ENCODE data around the gene SATB1.

Gene SATB1

DNA sequence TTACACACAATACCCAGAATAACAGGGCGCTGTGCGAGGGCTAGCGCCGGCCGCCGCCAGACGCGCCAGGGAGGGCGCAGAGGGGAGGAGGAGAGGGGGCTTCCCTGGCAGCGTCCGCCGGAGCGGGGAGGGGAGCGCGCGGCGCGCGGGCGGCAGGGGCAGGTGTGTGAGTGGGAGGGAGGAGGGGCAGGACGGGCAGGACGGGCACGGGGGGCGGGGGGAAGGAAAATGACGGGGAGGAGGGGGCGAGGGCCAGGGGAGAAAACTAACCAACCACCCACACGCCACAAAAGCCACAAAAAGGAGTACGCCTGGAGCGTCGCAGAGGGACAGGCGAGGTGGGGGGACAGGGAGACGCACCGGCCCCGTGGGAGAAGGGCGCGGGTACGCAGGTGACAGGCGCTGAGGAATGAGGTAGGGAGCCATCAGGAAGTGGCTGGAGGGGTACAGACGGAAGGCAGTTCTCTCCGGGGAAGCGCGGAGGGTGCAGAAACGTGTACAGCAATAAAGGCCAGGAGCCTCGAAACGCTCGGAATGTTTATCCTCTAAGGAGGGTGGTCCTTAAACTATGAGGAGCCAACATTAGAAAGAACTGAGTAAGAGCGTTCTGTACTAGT is 610 bp upstream of the SATB1 start:
- no peaks in the 10 kb centered on the region for H3K9me3 ChIP-seq (ENCODE audit: low read length)
- peak overlapping the region; percentile 72 for H3K4me3 ChIP-seq (ENCODE audit: low read length)
- H3K27me3 ChIP-seq (ENCODE audit: insufficient read depth, low read length), result peaks cover 32% of the 10 kb centered on the region
- H2AFZ ChIP-seq (ENCODE audit: low read depth, low read length), result peak overlapping the region; percentile 95
- peaks cover 15% of the 10 kb centered on the region for H3K4me1 ChIP-seq (ENCODE audit: insufficient read depth, low read length)
- H3K36me3 ChIP-seq (ENCODE audit: insufficient read depth, low read length), result no peaks in the 10 kb centered on the region

- Histone ChIP-seq H3K4me3 (ENCODE audit: low read length) (peak overlapping the region; percentile 72), H2AFZ (ENCODE audit: low read depth, low read length) (peak overlapping the region; percentile 95), H3K9me3 (ENCODE audit: low read length) (no peaks in the 10 kb centered on the region), H3K36me3 (ENCODE audit: insufficient read depth, low read length) (no peaks in the 10 kb centered on the region), H3K4me1 (ENCODE audit: insufficient read depth, low read length) (peaks cover 15% of the 10 kb centered on the region), H3K27me3 (ENCODE audit: insufficient read depth, low read length) (peaks cover 18% of the 10 kb centered on the region)
These were observed 868 bp downstream of the SATB1 start for GRCh38 chr3:18424213-18424728.

GRCh38 chr3:18423401-18424212 is 1.5 kb downstream of the SATB1 start:
- peak overlapping the region; percentile 95 for H2AFZ ChIP-seq (ENCODE audit: low read depth, low read length)
- H3K27me3 ChIP-seq (ENCODE audit: insufficient read depth, low read length), result peaks cover 17% of the 10 kb centered on the region
- no peaks in the 10 kb centered on the region for H3K36me3 ChIP-seq (ENCODE audit: insufficient read depth, low read length)
- peak overlapping the region; percentile 72 for H3K4me3 ChIP-seq (ENCODE audit: low read length)
- no peaks in the 10 kb centered on the region for H3K9me3 ChIP-seq (ENCODE audit: low read length)
- H3K4me1 ChIP-seq (ENCODE audit: insufficient read depth, low read length), result peaks cover 15% of the 10 kb centered on the region

DNA sequence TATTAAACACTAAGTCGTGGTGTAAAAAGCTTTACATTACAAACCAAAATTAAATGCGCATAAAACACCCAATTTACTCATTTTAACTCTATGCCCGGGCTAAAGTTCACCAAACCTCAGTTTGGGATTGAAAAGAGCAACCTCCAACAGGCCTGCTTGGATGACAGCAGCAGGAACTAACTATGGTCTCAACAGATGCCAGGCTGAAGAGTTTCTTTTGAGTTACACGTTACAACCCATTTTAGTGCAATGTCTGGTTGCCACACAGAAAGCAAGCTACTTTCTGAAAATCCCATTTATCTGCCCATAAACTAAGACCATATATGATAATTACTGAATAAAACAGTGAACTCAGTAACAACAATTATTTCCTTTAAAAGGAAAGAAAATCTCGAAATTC is 2.2 kb downstream of the SATB1 start:
- peak overlapping the region; percentile 72 for H3K4me3 ChIP-seq (ENCODE audit: low read length)

DNA sequence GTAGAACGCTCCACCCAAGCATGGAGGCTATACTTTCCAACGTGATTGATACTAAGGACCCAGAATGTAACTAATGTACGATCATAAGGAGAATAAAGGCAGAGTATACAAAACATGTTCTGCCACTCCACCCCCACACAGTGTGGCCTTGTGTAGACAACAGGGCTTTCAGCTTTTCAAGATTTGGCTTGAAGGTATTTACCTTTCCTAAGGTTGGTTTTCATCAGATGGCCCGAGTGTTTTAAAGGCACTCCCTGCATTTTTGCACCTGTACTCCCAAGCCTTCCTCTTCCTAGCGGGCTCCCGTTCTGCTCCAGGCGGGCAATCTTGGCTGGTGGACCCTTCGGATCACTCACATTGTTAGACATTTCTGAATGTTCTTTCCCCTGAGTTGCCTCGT is 4.6 kb downstream of the SATB1 start:
- Histone ChIP-seq H3K4me3 (ENCODE audit: low read length) (no peak overlapping the region), H2AFZ (ENCODE audit: low read depth, low read length) (no peak overlapping the region), H3K36me3 (ENCODE audit: insufficient read depth, low read length) (peaks cover 3% of the 10 kb centered on the region), H3K9me3 (ENCODE audit: low read length) (no peaks in the 10 kb centered on the region), H3K4me1 (ENCODE audit: insufficient read depth, low read length) (peaks cover 9% of the 10 kb centered on the region), H3K27me3 (ENCODE audit: insufficient read depth, low read length) (no peaks in the 10 kb centered on the region)

More for the DNA sequence above, 2.2 kb downstream of the SATB1 start:
- Histone ChIP-seq H3K27me3 (ENCODE audit: insufficient read depth, low read length) (peaks cover 10% of the 10 kb centered on the region), H3K4me1 (ENCODE audit: insufficient read depth, low read length) (peaks cover 15% of the 10 kb centered on the region), H3K36me3 (ENCODE audit: insufficient read depth, low read length) (no peaks in the 10 kb centered on the region), H2AFZ (ENCODE audit: low read depth, low read length) (peak overlapping the region; percentile 95), H3K9me3 (ENCODE audit: low read length) (no peaks in the 10 kb centered on the region)

DNA sequence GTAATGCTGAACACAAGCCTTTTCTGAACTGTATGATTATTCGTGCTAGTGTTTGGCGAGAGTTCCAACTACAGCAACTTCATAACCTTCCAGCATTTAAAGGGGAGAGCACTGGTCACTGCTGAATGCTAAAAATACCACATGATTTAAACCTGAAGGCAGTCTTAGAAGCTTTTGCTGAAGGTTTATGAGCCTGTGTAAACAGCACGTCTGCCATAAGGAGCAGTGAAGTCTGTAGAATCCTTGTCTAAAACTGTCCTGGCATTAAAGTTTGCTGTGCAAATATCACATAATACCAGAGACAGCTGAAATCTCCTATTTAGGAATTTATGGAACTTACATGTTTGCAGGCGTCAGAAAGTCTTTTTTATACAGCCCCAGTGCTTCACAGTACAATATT is 5.9 kb downstream of the SATB1 start:
- peaks cover 15% of the 10 kb centered on the region for H3K4me1 ChIP-seq (ENCODE audit: insufficient read depth, low read length)
- H3K27me3 ChIP-seq (ENCODE audit: insufficient read depth, low read length), result no peaks in the 10 kb centered on the region
- H3K4me3 ChIP-seq (ENCODE audit: low read length), result no peak overlapping the region
- no peaks in the 10 kb centered on the region for H3K9me3 ChIP-seq (ENCODE audit: low read length)
- no peak overlapping the region for H2AFZ ChIP-seq (ENCODE audit: low read depth, low read length)
- peaks cover 3% of the 10 kb centered on the region for H3K36me3 ChIP-seq (ENCODE audit: insufficient read depth, low read length)

DNA sequence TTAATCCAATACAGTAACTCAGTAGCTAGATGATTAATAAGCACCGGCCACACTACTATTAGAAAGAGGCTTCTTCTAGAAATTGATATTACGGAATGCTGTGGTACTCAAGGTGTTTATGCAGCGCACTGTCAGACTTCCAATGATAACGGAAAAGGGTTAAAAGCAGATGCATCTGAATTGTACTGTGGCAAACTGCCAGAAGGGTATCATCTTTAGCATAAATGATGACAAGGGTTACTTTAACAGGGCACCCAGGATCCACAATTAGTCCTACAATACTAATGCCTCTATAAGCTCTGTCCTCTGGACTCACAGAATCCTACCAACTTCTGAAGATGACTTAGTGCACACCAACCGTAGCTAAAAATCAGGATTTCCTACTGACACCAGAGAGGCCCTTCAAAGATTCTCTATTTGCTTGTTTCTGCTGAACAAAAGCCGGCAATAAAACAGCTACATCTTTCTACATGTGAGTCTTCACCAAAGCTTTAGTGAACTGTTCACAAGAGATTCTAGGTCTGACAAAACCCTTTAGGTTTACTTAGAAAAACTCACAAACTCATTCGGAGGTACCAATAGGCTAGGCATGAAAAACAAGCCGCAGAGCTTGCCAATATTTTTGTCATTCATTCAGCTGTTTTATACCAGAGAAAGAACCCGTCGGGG is 7.1 kb downstream of the SATB1 start:
- H3K4me3 ChIP-seq (ENCODE audit: low read length), result no peak overlapping the region
- peaks cover 3% of the 10 kb centered on the region for H3K36me3 ChIP-seq (ENCODE audit: insufficient read depth, low read length)
- H2AFZ ChIP-seq (ENCODE audit: low read depth, low read length), result no peak overlapping the region
- H3K27me3 ChIP-seq (ENCODE audit: insufficient read depth, low read length), result no peaks in the 10 kb centered on the region
- peaks cover 13% of the 10 kb centered on the region for H3K4me1 ChIP-seq (ENCODE audit: insufficient read depth, low read length)
- no peaks in the 10 kb centered on the region for H3K9me3 ChIP-seq (ENCODE audit: low read length)

- Histone ChIP-seq H3K4me1 (ENCODE audit: insufficient read depth, low read length) (peaks cover 7% of the 10 kb centered on the region), H3K4me3 (ENCODE audit: low read length) (no peak overlapping the region), H2AFZ (ENCODE audit: low read depth, low read length) (no peak overlapping the region), H3K27me3 (ENCODE audit: insufficient read depth, low read length) (no peaks in the 10 kb centered on the region), H3K9me3 (ENCODE audit: low read length) (no peaks in the 10 kb centered on the region), H3K36me3 (ENCODE audit: insufficient read depth, low read length) (peaks cover 3% of the 10 kb centered on the region)
These were observed 8.8 kb downstream of the SATB1 start for GRCh38 chr3:18416332-18416731.

DNA sequence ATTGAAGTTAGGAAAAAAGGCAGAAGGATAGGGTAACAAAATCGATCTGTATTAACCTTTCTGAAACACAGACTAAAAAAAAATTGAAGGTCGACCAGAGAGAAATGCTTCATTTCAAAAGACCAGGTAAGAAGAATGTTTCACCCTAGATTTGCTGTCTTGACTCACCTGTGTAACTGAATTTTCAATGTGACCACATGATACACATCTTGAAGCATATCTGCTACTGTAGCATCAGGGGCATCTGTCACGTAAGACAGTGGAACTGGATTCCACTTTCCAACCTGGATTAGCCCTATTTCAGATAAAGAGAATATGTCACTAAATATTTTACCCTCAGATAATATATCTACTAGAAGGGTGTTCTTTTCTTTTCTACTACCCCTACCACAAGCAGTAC is 9.3 kb downstream of the SATB1 start:
- peaks cover 3% of the 10 kb centered on the region for H3K36me3 ChIP-seq (ENCODE audit: insufficient read depth, low read length)
- no peaks in the 10 kb centered on the region for H3K27me3 ChIP-seq (ENCODE audit: insufficient read depth, low read length)
- no peaks in the 10 kb centered on the region for H3K9me3 ChIP-seq (ENCODE audit: low read length)
- peaks cover 7% of the 10 kb centered on the region for H3K4me1 ChIP-seq (ENCODE audit: insufficient read depth, low read length)
- no peak overlapping the region for H2AFZ ChIP-seq (ENCODE audit: low read depth, low read length)
- no peak overlapping the region for H3K4me3 ChIP-seq (ENCODE audit: low read length)

DNA sequence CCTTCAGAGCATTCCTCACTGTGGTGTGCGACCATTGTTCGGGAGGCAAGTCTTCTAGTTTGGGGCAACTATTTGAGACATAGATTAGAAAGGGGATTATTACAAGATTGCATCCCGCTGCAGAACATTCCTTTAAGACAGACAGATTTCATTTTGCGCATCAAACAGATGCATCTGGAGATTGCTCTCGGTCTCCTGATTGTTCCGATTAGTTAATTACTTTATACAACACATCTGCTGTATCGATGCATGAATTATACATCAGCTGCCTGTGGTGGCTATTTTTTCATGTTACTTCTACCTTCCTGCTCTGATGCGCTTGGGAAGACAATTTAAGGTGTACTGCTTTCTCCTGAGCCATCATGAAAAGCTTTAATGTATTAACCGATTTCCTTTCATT is 10.0 kb downstream of the SATB1 start:
- peaks cover 3% of the 10 kb centered on the region for H3K36me3 ChIP-seq (ENCODE audit: insufficient read depth, low read length)
- no peaks in the 10 kb centered on the region for H3K27me3 ChIP-seq (ENCODE audit: insufficient read depth, low read length)

DNA sequence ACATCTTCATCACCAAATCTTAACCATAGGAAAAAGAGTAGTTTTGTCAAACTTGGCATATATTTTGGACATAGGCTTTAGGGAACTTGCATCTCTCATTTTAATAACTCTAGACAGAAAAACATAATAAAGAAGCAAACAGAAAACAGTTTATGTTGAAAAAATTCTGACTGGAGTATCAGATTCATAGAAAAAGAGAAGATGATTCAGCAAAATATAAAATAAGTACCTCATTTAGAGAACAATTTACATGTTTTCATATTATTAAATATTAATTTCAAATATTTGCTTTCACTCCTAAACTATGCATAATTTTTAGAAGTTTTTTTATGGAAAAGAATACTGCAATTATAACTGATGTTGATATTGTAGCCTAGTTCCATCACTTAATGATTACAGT is 12.5 kb downstream of the SATB1 start:
- Histone ChIP-seq H3K36me3 (ENCODE audit: insufficient read depth, low read length) (peaks cover 3% of the 10 kb centered on the region), H3K4me1 (ENCODE audit: insufficient read depth, low read length) (peaks cover 7% of the 10 kb centered on the region), H3K27me3 (ENCODE audit: insufficient read depth, low read length) (no peaks in the 10 kb centered on the region)

More for the DNA sequence above, 10.0 kb downstream of the SATB1 start:
- H2AFZ ChIP-seq (ENCODE audit: low read depth, low read length), result no peak overlapping the region
- no peaks in the 10 kb centered on the region for H3K9me3 ChIP-seq (ENCODE audit: low read length)
- H3K4me1 ChIP-seq (ENCODE audit: insufficient read depth, low read length), result peaks cover 7% of the 10 kb centered on the region
- H3K4me3 ChIP-seq (ENCODE audit: low read length), result no peak overlapping the region

DNA sequence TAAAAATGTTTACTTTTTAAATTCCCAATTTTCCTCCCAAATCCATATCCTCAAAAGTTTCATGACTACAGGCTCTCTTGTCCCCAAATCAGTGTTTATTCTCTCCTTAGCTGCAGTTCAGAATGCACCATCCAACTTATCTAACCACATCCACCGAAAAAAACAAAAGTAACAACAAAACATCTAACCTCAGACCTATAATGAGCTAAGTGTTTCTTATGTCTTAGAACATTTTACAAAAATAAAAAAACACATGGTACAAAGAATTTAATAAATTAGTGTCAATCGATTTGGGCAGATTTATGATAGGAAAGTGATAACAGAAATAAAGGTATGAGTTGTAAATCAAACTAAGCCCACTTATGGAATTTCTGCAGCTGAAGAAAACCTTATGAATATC is 13.6 kb downstream of the SATB1 start:
- no peaks in the 10 kb centered on the region for H3K27me3 ChIP-seq (ENCODE audit: insufficient read depth, low read length)
- no peak overlapping the region for H3K4me3 ChIP-seq (ENCODE audit: low read length)
- no peak overlapping the region for H2AFZ ChIP-seq (ENCODE audit: low read depth, low read length)
- H3K36me3 ChIP-seq (ENCODE audit: insufficient read depth, low read length), result peaks cover 3% of the 10 kb centered on the region
- no peaks in the 10 kb centered on the region for H3K9me3 ChIP-seq (ENCODE audit: low read length)
- H3K4me1 ChIP-seq (ENCODE audit: insufficient read depth, low read length), result peaks cover 7% of the 10 kb centered on the region

More for the DNA sequence above, 12.5 kb downstream of the SATB1 start:
- Histone ChIP-seq H3K4me3 (ENCODE audit: low read length) (no peak overlapping the region), H3K9me3 (ENCODE audit: low read length) (no peaks in the 10 kb centered on the region), H2AFZ (ENCODE audit: low read depth, low read length) (no peak overlapping the region)

DNA sequence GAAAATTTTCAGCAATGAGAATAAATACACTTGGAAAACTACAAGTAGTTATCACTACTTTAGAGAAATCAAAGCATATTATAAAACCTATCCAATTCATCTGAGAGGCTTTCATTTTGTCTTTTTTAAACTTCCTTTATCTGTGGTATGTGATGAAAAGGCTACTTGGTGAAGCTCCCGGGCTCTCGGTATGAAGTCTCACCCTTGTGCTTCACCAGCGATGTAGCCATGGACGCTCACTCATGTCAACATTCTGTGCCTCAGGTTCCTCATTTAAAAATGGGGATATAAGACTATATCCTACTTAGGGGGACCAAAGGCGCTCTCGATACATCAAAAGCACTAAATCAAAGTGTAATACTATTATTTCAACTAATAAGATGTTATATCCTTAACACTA is 14.9 kb downstream of the SATB1 start:
- H2AFZ ChIP-seq (ENCODE audit: low read depth, low read length), result no peak overlapping the region
- H3K4me1 ChIP-seq (ENCODE audit: insufficient read depth, low read length), result peaks cover 7% of the 10 kb centered on the region
- no peak overlapping the region for H3K4me3 ChIP-seq (ENCODE audit: low read length)
- no peaks in the 10 kb centered on the region for H3K9me3 ChIP-seq (ENCODE audit: low read length)
- no peaks in the 10 kb centered on the region for H3K36me3 ChIP-seq (ENCODE audit: insufficient read depth, low read length)
- no peaks in the 10 kb centered on the region for H3K27me3 ChIP-seq (ENCODE audit: insufficient read depth, low read length)
